Stomach smooth muscle (tissue), 2 donors: Measurements from ENCODE around the gene LUC7L3.
A peak's percentile ranks its signal among the peaks of the same experiment; 100 is the strongest.

Experiments
- H3K27ac ChIP-seq: one replicate; pipeline ENCODE4 v1.7.0; 2013; ENCODE audit warnings: mild to moderate bottlenecking, low read length, inconsistent platforms
- H3K27me3 ChIP-seq, 2 donors: one replicate each; pipeline ENCODE4 v1.7.0; 2013; ENCODE audit warnings: low read length in 2 of 2; ENCODE audit not compliant: insufficient read depth in 2 of 2, control insufficient read depth in 1 of 2
- H3K36me3 ChIP-seq, 2 donors: one replicate each; pipeline ENCODE4 v1.7.0; 2013; ENCODE audit warnings: low read length in 2 of 2; ENCODE audit not compliant: control insufficient read depth in 2 of 2, insufficient read depth in 2 of 2
- H3K4me1 ChIP-seq: one replicate; pipeline ENCODE4 v1.7.0; 2013; ENCODE audit warnings: low read length; ENCODE audit not compliant: control insufficient read depth, insufficient read depth
- H3K4me3 ChIP-seq, 2 donors: one replicate each; pipeline ENCODE4 v1.7.0; 2013; ENCODE audit warnings: low read length in 2 of 2
- H3K9ac ChIP-seq, 2 donors: one replicate each; pipeline ENCODE4 v1.7.0; 2013; ENCODE audit warnings: low read length in 2 of 2, mild to moderate bottlenecking in 1 of 2
- H3K9me3 ChIP-seq, 2 donors: one replicate each; pipeline ENCODE4 v1.7.0; 2013; ENCODE audit warnings: low read length in 2 of 2; ENCODE audit not compliant: control insufficient read depth in 2 of 2
- donor health status: healthy.
- donor health status: Pancreatic carcinoma.

Gene LUC7L3

GRCh38 chr17:50763716-50764475 is 44.5 kb downstream of the LUC7L3 start:
- Histone ChIP-seq H3K9ac (peak overlapping the region in 1 of 2 donors; percentile 47), H3K36me3 (no peaks in the 10 kb centered on the region), H3K27me3 (no peaks in the 10 kb centered on the region), H3K27ac (peak overlapping the region; percentile 18), H3K4me1 (peaks cover 27% of the 10 kb centered on the region), H3K4me3 (peak overlapping the region; percentile 67 to 74), H3K9me3 (no peaks in the 10 kb centered on the region)

- Histone ChIP-seq H3K9ac (no peak overlapping the region), H3K4me1 (peaks cover 27% of the 10 kb centered on the region), H3K9me3 (no peaks in the 10 kb centered on the region), H3K27me3 (no peaks in the 10 kb centered on the region), H3K36me3 (no peaks in the 10 kb centered on the region), H3K27ac (no peak overlapping the region), H3K4me3 (no peak overlapping the region)
These were observed 45.3 kb downstream of the LUC7L3 start for GRCh38 chr17:50764734-50765149.

- Histone ChIP-seq H3K4me1 (peaks cover 27% of the 10 kb centered on the region), H3K36me3 (no peaks in the 10 kb centered on the region), H3K27me3 (no peaks in the 10 kb centered on the region), H3K4me3 (no peak overlapping the region), H3K27ac (no peak overlapping the region), H3K9ac (peak overlapping the region in 1 of 2 donors; percentile 13), H3K9me3 (no peaks in the 10 kb centered on the region)
These were observed 46.2 kb downstream of the LUC7L3 start for GRCh38 chr17:50765454-50766221.

GRCh38 chr17:50766222-50767023 is 47.0 kb downstream of the LUC7L3 start:
- peaks cover 27% of the 10 kb centered on the region for H3K4me1 ChIP-seq
- no peaks in the 10 kb centered on the region for H3K36me3 ChIP-seq
- H3K4me3 ChIP-seq: no peak overlapping the region
- H3K9me3 ChIP-seq: no peaks in the 10 kb centered on the region
- H3K27me3 ChIP-seq: no peaks in the 10 kb centered on the region
- no peak overlapping the region for H3K9ac ChIP-seq
- no peak overlapping the region for H3K27ac ChIP-seq

DNA sequence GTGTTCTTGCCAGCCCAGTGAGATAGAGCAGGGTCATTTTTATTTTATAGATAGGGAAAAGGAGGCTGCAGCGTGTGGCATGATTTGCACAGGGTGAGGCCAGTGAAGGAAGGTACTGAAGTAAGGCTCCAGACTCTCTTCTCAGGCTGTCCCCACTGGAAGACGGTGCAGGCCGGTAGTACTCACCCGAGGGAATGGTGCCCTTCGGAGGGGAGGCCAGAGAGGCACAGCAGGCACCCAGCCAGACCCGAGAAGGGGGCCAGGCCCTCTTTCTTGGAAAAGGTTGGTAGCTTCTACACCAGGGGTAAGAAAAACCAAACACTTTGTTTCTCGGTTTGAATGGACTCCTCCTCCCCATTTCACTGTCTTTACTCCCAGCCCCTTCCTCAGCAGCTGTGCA is 47.6 kb downstream of the LUC7L3 start:
- Histone ChIP-seq H3K4me1 (peaks cover 27% of the 10 kb centered on the region), H3K27ac (no peak overlapping the region), H3K36me3 (no peaks in the 10 kb centered on the region), H3K9ac (no peak overlapping the region), H3K9me3 (no peaks in the 10 kb centered on the region), H3K27me3 (no peaks in the 10 kb centered on the region), H3K4me3 (no peak overlapping the region)

- H3K4me1 ChIP-seq: peaks cover 27% of the 10 kb centered on the region
- H3K9ac ChIP-seq: no peak within 1 kb of the TSS
- no peaks in the 10 kb centered on the region for H3K27me3 ChIP-seq
- no peak within 1 kb of the TSS for H3K27ac ChIP-seq
- no peak within 1 kb of the TSS for H3K4me3 ChIP-seq
- H3K36me3 ChIP-seq: no peaks in the 10 kb centered on the region
- H3K9me3 ChIP-seq: no peaks in the 10 kb centered on the region
These were observed 48.0 kb downstream of the LUC7L3 start, which contains the start of gene ANKRD40CL for GRCh38 chr17:50767446-50767845. Gene ANKRD40CL (minus strand): TSS chr17:50767518. CDS start chr17:50766913, 605 bp downstream.

DNA sequence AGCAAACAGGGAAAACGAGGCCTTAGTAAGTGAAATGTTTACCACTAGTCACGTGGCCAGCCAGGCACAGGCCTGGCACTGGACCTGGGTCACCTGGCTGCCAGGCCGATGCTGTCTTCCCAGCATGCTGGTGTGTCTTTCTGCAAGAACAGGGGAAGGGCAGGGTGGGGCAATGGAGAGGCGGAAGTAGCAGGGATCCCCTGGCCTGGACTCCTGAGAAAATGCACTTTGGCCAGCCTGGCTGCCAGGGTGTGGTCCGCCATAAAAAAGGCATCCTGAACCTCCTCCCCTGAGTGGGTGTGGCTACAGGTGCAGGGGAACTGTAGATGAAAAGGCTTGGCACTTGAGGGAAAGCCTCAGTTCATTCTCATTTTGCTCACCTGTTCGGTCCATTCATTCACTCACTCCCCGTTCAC is 49.0 kb downstream of the LUC7L3 start:
- Histone ChIP-seq H3K27ac (no peak overlapping the region), H3K4me1 (peaks cover 22% of the 10 kb centered on the region), H3K9ac (no peak overlapping the region)

DNA sequence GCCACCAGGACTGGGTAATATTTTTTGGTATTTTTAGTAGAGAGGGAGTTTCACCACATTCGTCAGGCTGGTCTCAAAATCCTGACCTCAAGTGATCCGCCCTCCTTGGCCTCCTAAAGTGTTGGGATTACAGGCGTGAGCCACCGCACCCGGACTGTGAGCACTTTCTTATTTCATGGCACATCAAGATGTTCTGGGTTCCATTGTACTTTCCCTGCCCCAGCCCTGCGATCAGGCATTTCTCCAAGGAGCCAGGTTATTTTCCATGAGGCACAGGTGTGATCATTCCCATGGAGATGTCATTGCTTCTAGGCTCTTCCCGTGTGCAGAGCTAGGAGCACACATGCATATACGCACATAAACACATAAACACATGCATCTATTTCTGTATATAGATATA is 50.5 kb downstream of the LUC7L3 start:
- Histone ChIP-seq H3K27me3 (no peaks in the 10 kb centered on the region), H3K9me3 (no peaks in the 10 kb centered on the region), H3K36me3 (no peaks in the 10 kb centered on the region), H3K4me1 (peaks cover 7% of the 10 kb centered on the region), H3K4me3 (no peak overlapping the region), H3K27ac (no peak overlapping the region), H3K9ac (no peak overlapping the region)

More for the DNA sequence above, 49.0 kb downstream of the LUC7L3 start:
- Histone ChIP-seq H3K27me3 (no peaks in the 10 kb centered on the region), H3K4me3 (no peak overlapping the region), H3K36me3 (no peaks in the 10 kb centered on the region), H3K9me3 (no peaks in the 10 kb centered on the region)

DNA sequence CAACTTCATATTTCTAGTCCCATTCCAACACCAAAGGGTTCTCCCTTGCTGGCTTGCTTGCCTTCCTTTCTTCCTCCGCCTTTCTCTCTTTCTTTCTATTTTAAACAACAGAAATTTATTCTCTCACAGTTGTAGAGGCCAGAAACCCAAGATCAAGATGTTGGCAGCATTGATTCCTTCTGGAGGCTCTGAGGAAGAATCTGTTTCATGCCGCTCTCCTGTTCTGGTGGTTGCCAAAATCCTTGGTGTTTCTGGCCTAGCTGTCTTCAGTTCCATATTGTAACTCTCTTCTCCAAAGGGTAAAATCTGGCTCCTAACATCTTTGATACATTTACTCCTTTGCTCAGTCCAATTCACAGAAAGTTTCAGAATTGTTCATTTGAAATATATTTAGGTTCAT is 50.9 kb downstream of the LUC7L3 start:
- Histone ChIP-seq H3K4me3 (no peak overlapping the region), H3K27ac (no peak overlapping the region), H3K27me3 (no peaks in the 10 kb centered on the region), H3K36me3 (no peaks in the 10 kb centered on the region), H3K9ac (no peak overlapping the region), H3K9me3 (no peaks in the 10 kb centered on the region), H3K4me1 (peaks cover 5% of the 10 kb centered on the region)

DNA sequence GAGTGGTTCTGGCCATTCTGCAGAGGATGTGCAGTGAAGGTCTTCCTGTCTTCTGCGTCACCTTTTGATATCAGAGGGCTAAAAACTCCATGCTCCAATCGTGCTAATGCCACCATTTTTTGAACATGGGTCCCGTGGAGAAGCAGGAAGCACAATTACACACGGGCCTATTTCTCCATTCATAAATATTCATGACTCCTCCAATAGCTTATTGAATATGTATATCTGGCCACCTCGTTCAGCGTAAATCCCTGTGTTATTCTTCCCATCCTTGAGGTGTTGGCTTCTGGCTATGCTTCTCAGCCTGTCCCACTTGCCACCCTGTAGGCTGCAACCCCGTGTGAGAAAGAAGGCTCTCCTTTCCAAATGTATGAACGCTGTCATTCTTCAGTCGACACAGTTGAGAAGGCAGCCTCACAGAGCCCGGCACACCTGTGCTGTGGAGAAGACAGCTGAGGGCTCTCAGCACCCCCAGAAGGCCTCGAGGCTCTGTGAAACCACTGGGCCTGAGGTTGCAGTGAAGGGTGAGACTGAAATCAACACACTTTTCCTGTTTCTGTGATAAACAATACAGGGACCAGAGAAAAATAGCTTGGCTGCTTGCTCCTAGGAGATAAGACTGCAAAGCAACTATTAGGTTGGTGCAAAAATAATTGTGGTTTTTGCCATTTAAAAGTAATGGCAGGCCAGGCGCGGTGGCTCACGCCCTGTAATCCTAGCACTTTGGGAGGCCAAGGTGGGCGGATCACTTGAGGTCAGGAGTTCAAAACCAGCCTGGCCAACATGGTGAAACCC is 52.8 kb downstream of the LUC7L3 start:
- no peak overlapping the region for H3K27ac ChIP-seq
- no peaks in the 10 kb centered on the region for H3K4me1 ChIP-seq
- no peaks in the 10 kb centered on the region for H3K36me3 ChIP-seq
- H3K27me3 ChIP-seq: no peaks in the 10 kb centered on the region
- no peaks in the 10 kb centered on the region for H3K9me3 ChIP-seq
- H3K4me3 ChIP-seq: no peak overlapping the region
- no peak overlapping the region for H3K9ac ChIP-seq
